K562 (cell line): ENCODE data around the gene ACAD10. TPM values are rescaled to one million over a fixed set of nuclear protein-coding genes. Genes with fewer than 3 reads are reported as not detected.

ENCODE experiments used
- FOS ChIP-seq: IDR thresholded peaks from 3 replicates; pipeline ENCODE4 v1.6.1; 2011; ENCODE audit not compliant: insufficient read length; ENCODE audit errors: extremely low read depth
- FOXA3 ChIP-seq, 2 experiments: fragments of 450-650 bp in 1 of 2; sonication (generic) in 1 of 2; formaldehyde crosslinking; IDR thresholded peaks in 1 of 2; conservative IDR thresholded peaks in 1 of 2; 2 replicates each; pipeline versions ENCODE4 v1.4.0 to v1.8.0; 2020 to 2022; ENCODE audit warnings: mild to moderate bottlenecking in 2 of 2, missing genetic modification reagents in 1 of 2
- GATA2 ChIP-seq: sonication (generic); formaldehyde crosslinking; IDR thresholded peaks from 2 replicates; pipeline ENCODE4 v1.4.0; 2020; ENCODE audit warnings: mild to moderate bottlenecking, missing genetic modification reagents
- MTA3 ChIP-seq: fragments of 450-650 bp; formaldehyde crosslinking; IDR thresholded peaks from 2 replicates; pipeline ENCODE4 v1.6.1; 2017; ENCODE audit warnings: mild to moderate bottlenecking, borderline replicate concordance
- NCOR1 ChIP-seq: fragments of 450-650 bp; IDR thresholded peaks from 2 replicates; pipeline ENCODE4 v1.6.1; 2016; ENCODE audit warnings: mild to moderate bottlenecking, moderate library complexity
- RAD21 ChIP-seq, 2 experiments: fragments of 250-450 bp in 1 of 2; fragments of 450-650 bp in 1 of 2; sonication (Bioruptor Pico) in 1 of 2; formaldehyde crosslinking in 1 of 2; IDR thresholded peaks in 1 of 2; conservative IDR thresholded peaks in 1 of 2; 2 replicates each; pipeline versions ENCODE4 v1.4.0 to v1.8.0; 2020 to 2022; ENCODE audit warnings: mild to moderate bottlenecking in 2 of 2, moderate library complexity in 1 of 2
- STAG1 ChIP-seq: sonication (generic); formaldehyde crosslinking; IDR thresholded peaks from 2 replicates; pipeline ENCODE4 v1.5.0; 2020; ENCODE audit warnings: missing genetic modification reagents, borderline replicate concordance
- TCF7L2 ChIP-seq: fragments of 150-350 bp; IDR thresholded peaks from 2 replicates; pipeline ENCODE4 v1.6.1; 2016; ENCODE audit warnings: low read depth, mild to moderate bottlenecking, low read length, moderate library complexity
- TCFL5 ChIP-seq: fragments of 250-450 bp; sonication (Bioruptor Pico); conservative IDR thresholded peaks from 2 replicates; pipeline ENCODE4 v1.6.1; 2021; ENCODE audit warnings: mild to moderate bottlenecking, moderate library complexity, matching md5 sums
- TGIF2 ChIP-seq: sonication (generic); formaldehyde crosslinking; IDR thresholded peaks from 2 replicates; pipeline ENCODE4 v1.8.1; 2022; ENCODE audit warnings: mild to moderate bottlenecking, missing genetic modification reagents, moderate library complexity
- ZBED1 ChIP-seq: IDR thresholded peaks from 2 replicates; pipeline ENCODE4 v1.6.1; 2014
- ZFPM2 ChIP-seq: fragments of 250-450 bp; sonication (Bioruptor Pico); IDR thresholded peaks from 2 replicates; pipeline ENCODE4 v1.5.1; 2022; ENCODE audit warnings: mild to moderate bottlenecking
- ZNF23 ChIP-seq: fragments of 250-450 bp; sonication (Bioruptor Pico); IDR thresholded peaks from 2 replicates; pipeline ENCODE4 v1.4.0; 2020; ENCODE audit warnings: mild to moderate bottlenecking
- polyA plus RNA-seq, 8 experiments: library from polyadenylated mRNA; depleted of rRNA in 4 of 8; stranded (reverse) in 5 of 8; unstranded in 3 of 8; fragments of >200 nt; fragmentation: Nextera tagmentation in 2 of 8; fragmentation: Illumina TruSeq in 1 of 8; extraction: Ambion mirVana in 2 of 8; extraction: Trizol in 1 of 8; gene quantifications; 2 replicates each; pipeline versions ENCODE4 v1.2.1 to v1.2.3, GENCODE V29; 2011 to 2014; ENCODE audit warnings: inconsistent platforms in 1 of 8, missing spikeins in 1 of 8
- total RNA-seq, 7 experiments: library from RNA; depleted of rRNA in 6 of 7; stranded (reverse); fragments of >200 nt in 6 of 7; fragmentation: Illumina TruSeq in 2 of 7; extraction: Trizol in 2 of 7; gene quantifications; 2 replicates each; pipeline versions ENCODE4 v1.2.1 to v1.2.3, GENCODE V29; 2011 to 2021; ENCODE audit warnings: low replicate concordance in 1 of 7
- TF ChIP-seq, protein P1 (sequence below), 2 experiments: fragments of 450-650 bp in 1 of 2; sonication (generic) in 1 of 2; formaldehyde crosslinking in 1 of 2; IDR thresholded peaks in 1 of 2; conservative IDR thresholded peaks in 1 of 2; 2 replicates each; pipeline versions ENCODE4 v1.6.1 to v1.8.1; 2016 to 2023; ENCODE audit warnings: mild to moderate bottlenecking in 2 of 2, moderate library complexity in 2 of 2, inconsistent platforms in 1 of 2, missing genetic modification reagents in 1 of 2
- TF ChIP-seq, protein P2 (sequence below): fragments of 450-650 bp; IDR thresholded peaks from 2 replicates; pipeline ENCODE4 v1.6.1; 2016; ENCODE audit warnings: low read depth
- TF ChIP-seq, protein P3 (sequence below): IDR thresholded peaks from 2 replicates; pipeline ENCODE4 v1.6.1; 2011; ENCODE audit not compliant: insufficient read length; ENCODE audit errors: extremely low read depth
- TF ChIP-seq, protein P4 (sequence below): fragments of 250-450 bp; sonication (Bioruptor Pico); IDR thresholded peaks from 2 replicates; pipeline ENCODE4 v1.4.0; 2020; ENCODE audit warnings: mild to moderate bottlenecking

ACAD10 gene
- total and polyA plus RNA-seq, 9 of the 15 experiments (the other 6 are each of a cell fraction or from before 2014, with no cell fraction given), result 2.3 to 19.2 (median 12.0) TPM

DNA sequence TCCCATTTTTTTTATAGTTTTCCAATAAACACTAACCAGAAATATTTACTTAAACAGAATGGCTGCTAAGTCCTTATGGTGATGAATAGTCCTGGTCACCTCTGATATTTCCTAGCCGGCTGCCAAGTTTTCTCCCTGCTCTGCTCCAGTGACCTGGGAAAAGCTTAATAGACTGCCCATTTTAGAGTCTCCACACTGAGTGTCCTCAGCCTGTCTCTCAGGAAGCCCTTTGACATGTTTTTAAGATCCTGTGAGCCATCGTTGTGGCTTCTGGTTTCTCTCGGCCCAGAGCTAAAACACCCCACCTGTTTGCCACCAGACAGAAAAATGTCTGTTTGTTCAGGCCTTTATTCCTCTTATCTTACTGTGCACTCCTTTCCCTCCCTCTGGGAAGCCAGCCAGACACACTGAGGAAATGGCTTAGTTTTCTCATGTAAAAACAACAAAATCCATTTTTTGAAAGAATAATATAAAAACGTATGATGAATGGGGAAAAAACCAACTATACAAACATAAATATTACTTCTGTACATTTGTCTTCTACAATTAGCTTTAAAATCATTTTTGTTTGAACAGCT lies 55.5 kb downstream of the ACAD10 start (continued):
- TF ChIP-seq, protein P1, sequence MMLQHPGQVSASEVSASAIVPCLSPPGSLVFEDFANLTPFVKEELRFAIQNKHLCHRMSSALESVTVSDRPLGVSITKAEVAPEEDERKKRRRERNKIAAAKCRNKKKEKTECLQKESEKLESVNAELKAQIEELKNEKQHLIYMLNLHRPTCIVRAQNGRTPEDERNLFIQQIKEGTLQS (IDR thresholded peaks at IDR 0.05), result no peak
- TF ChIP-seq, protein P1 (CRISPR knock-in tag; conservative IDR thresholded peaks at IDR 0.05), result no peak
- TF ChIP-seq ZBED1 (0 out of 2 replicates have a peak, but pooled peaks have one; percentile 48), ZNF23 (CRISPR knock-in tag) (no peak), NCOR1 (peak; percentile 92), TCFL5 (CRISPR knock-in tag) (no peak), RAD21 (CRISPR knock-in tag; conservative IDR thresholded peaks at IDR 0.05 in 1 of 2, IDR thresholded peaks at IDR 0.05 in 1 of 2) (no peak), FOXA3 (CRISPR knock-in tag; conservative IDR thresholded peaks at IDR 0.05 in 1 of 2, IDR thresholded peaks at IDR 0.05 in 1 of 2) (peak; percentile 95 to 98), MTA3 (0 out of 2 replicates have a peak, but pooled peaks have one; percentile 43), ZFPM2 (CRISPR knock-in tag) (no peak), TGIF2 (no peak), FOS (no peak), STAG1 (CRISPR knock-in tag) (no peak), GATA2 (CRISPR knock-in tag) (peak; percentile 81), TCF7L2 (no peak)
- TF ChIP-seq, protein P2, sequence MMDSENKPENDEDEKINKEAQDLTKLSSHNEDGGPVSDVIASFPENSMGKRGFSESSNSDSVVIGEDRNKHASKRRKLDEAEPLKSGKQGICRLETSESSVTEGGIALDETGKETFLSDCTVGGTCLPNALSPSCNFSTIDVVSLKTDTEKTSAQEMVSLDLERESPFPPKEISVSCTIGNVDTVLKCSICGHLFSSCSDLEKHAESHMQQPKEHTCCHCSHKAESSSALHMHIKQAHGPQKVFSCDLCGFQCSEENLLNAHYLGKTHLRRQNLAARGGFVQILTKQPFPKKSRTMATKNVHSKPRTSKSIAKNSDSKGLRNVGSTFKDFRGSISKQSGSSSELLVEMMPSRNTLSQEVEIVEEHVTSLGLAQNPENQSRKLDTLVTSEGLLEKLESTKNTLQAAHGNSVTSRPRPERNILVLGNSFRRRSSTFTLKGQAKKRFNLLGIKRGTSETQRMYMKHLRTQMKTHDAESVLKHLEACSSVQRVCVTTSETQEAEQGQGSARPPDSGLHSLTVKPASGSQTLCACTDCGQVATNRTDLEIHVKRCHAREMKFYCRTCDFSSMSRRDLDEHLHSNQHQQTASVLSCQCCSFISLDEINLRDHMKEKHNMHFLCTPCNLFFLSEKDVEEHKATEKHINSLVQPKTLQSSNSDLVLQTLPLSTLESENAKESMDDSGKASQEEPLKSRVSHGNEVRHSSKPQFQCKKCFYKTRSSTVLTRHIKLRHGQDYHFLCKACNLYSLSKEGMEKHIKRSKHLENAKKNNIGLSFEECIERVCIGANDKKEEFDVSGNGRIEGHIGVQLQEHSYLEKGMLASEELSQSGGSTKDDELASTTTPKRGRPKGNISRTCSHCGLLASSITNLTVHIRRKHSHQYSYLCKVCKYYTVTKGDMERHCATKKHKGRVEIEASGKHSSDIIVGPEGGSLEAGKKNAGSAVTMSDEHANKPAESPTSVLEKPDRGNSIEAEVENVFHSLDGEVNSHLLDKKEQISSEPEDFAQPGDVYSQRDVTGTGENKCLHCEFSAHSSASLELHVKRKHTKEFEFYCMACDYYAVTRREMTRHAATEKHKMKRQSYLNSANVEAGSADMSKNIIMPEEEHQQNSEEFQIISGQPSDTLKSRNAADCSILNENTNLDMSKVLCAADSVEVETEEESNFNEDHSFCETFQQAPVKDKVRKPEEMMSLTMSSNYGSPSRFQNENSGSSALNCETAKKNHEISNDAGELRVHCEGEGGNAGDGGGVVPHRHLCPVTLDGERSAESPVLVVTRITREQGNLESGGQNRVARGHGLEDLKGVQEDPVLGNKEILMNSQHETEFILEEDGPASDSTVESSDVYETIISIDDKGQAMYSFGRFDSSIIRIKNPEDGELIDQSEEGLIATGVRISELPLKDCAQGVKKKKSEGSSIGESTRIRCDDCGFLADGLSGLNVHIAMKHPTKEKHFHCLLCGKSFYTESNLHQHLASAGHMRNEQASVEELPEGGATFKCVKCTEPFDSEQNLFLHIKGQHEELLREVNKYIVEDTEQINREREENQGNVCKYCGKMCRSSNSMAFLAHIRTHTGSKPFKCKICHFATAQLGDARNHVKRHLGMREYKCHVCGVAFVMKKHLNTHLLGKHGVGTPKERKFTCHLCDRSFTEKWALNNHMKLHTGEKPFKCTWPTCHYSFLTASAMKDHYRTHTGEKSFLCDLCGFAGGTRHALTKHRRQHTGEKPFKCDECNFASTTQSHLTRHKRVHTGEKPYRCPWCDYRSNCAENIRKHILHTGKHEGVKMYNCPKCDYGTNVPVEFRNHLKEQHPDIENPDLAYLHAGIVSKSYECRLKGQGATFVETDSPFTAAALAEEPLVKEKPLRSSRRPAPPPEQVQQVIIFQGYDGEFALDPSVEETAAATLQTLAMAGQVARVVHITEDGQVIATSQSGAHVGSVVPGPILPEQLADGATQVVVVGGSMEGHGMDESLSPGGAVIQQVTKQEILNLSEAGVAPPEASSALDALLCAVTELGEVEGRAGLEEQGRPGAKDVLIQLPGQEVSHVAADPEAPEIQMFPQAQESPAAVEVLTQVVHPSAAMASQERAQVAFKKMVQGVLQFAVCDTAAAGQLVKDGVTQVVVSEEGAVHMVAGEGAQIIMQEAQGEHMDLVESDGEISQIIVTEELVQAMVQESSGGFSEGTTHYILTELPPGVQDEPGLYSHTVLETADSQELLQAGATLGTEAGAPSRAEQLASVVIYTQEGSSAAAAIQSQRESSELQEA, result no peak
- TF ChIP-seq, protein P3, sequence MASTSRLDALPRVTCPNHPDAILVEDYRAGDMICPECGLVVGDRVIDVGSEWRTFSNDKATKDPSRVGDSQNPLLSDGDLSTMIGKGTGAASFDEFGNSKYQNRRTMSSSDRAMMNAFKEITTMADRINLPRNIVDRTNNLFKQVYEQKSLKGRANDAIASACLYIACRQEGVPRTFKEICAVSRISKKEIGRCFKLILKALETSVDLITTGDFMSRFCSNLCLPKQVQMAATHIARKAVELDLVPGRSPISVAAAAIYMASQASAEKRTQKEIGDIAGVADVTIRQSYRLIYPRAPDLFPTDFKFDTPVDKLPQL, result no peak
- TF ChIP-seq, protein P4, sequence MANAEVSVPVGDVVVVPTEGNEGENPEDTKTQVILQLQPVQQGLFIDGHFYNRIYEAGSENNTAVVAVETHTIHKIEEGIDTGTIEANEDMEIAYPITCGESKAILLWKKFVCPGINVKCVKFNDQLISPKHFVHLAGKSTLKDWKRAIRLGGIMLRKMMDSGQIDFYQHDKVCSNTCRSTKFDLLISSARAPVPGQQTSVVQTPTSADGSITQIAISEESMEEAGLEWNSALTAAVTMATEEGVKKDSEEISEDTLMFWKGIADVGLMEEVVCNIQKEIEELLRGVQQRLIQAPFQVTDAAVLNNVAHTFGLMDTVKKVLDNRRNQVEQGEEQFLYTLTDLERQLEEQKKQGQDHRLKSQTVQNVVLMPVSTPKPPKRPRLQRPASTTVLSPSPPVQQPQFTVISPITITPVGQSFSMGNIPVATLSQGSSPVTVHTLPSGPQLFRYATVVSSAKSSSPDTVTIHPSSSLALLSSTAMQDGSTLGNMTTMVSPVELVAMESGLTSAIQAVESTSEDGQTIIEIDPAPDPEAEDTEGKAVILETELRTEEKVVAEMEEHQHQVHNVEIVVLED (CRISPR knock-in tag), result no peak
